Epidermal melanocyte (primary cell): Measurements from ENCODE around the gene USP49.
A peak's percentile ranks its signal among the peaks of the same experiment; 100 is the strongest.

ENCODE experiments used
- DNase-seq: peaks from one replicate; pipeline ENCODE4 v3.0.0; 2011; ENCODE audit warnings: low spot score; ENCODE audit not compliant: insufficient read length

The USP49 gene

GRCh38 chr6:41877051-41877680, 18.0 kb downstream of the USP49 start:
- DNase-seq, result no peak

- no peak for DNase-seq
Measured at GRCh38 chr6:41874741-41875140, 20.4 kb downstream of the USP49 start.

GRCh38 chr6:41872147-41872546, 23.0 kb downstream of the USP49 start:
- DNase-seq, result no peak

GRCh38 chr6:41871691-41872090, 23.5 kb downstream of the USP49 start:
- DNase-seq, result no peak

DNA sequence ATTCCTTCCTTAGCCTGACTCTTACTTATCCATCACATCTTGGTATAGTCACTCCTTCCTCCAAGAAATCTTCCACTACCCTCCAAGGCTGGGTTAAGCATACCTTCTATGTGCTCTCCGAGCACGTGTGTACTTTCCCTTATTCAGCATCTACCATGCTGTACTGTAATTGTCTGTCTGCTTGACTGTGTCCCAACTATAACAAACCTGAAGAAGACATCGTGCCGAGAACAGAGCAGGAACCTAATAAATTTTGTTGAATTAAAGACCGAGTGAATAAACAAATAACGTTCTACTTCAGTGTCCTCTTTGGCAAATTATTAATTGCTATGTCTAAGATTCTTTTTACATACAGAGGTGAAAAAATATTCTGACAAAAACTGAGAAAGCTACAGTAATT, 35.8 kb downstream of the USP49 start:
- DNase-seq, result no peak

DNA sequence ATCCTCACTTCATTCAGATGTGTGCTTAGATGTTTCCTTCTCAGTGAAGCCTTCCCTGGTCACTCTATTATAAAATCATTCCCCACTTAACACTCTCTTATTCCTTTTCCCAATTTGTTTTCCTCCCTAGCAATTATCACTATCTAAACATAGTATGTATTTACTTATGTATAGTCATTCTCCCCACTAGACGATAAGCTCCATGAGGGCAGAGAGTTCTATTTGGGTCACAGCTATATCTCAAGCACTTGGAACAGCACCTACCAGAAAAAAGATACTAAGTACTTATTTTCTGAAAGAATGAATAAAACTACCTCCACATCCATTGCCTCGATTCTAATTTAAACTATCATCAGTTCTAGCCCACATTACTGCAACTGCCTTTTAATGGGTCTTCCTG, 36.5 kb downstream of the USP49 start:
- DNase-seq, result no peak

- no peak for DNase-seq
Measured at GRCh38 chr6:41850861-41851260, 44.3 kb downstream of the USP49 start.

GRCh38 chr6:41846666-41847237, 48.4 kb downstream of the USP49 start:
- peak; percentile 79 for DNase-seq

DNA sequence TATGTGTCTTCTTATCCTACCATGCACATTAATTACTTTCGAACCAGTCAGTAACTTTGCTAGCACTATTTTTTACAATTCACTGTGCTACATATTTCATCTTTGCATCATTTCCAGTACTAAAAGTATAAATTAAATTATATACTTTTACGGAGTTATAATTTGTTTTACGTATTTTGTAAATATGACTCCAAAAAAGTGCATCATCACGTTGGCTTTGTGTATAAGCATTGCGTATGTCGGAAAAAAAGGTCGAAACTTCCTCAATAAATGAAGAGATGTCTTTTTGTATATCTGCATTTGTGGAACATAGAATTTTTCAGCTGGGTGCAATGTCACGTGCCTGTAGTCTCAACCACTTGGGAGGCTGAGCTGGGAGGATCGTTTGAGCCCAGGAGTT, 52.0 kb downstream of the USP49 start:
- DNase-seq, result no peak

- no peak for DNase-seq
Measured at GRCh38 chr6:41840326-41840725, 54.8 kb downstream of the USP49 start.

DNA sequence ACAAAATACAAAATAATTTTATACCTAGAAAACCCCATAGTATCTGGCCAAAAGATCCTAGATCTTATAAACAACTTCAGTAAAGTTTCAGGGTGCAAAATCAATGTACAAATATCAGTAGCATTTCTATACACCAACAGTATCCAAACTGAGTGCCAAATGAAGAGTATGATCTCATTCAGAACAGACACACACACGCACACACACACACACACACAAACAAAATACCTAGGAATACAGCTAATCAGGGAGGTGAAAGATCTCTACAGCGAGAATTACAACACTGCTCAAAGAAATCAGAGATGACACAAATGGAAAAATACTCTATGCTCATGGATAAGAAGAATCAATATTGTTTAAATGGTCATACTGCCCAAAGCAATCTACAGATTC, 58.5 kb downstream of the USP49 start:
- no peak for DNase-seq

DNA sequence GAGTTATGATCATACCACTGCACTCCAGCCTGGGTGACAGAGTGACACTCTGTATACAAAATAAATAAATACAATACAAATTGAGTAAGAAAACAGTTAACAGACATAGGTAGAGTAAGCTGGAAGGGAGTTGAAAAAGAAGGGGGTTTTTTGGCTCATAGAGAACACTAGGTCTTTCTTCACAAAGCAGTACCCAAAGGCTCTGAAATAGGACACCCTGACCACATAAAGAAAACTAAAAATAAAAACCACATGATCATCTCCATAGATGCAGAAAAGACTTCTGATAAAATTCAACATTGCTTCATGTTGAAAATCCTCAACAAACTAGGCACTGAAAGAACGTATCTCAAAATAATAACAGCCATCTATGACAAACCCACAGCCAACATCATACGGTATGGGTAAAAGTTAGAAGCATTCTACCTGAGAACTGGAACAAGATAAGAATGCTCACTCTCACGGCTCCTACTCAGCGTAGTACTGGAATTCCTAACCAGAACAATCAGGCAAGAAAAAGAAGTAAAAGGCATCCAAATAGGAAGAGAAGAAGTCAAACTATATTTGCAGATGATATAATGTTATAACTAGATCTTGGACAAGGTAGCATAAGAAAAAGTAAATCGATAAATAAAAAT, 59.0 kb downstream of the USP49 start:
- peak; percentile 33 for DNase-seq

- DNase-seq, result no peak
Measured at GRCh38 chr6:41832263-41832662, 62.9 kb downstream of the USP49 start.

GRCh38 chr6:41826343-41827022, 68.7 kb downstream of the USP49 start:
- no peak for DNase-seq

GRCh38 chr6:41824571-41825569, 70.3 kb downstream of the USP49 start:
- DNase-seq, result no peak

- DNase-seq, result no peak
Measured at GRCh38 chr6:41823178-41823577, 72.0 kb downstream of the USP49 start.

DNA sequence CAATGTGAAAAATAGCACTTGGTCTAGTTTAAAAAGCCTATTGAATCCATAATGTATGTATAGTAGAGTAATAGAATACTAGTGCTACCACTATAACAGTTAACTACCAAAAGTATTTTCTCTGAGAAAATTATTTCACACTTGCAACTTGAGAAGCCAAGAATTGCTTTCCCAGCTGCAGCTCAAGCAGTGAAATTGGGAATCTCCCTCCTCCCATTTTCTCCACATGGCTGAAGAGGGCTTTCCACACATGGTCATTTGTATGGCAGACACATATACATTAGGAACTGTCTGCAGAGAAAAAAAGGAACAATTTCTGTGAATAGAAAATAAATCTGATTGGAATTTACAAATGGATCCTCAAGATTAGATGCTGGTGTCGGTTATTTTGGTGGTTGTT, 73.2 kb downstream of the USP49 start:
- no peak for DNase-seq

GRCh38 chr6:41821266-41821665, 73.9 kb downstream of the USP49 start:
- DNase-seq, result no peak

- DNase-seq, result no peak
Measured at GRCh38 chr6:41818271-41819054, 76.7 kb downstream of the USP49 start.

- no peak for DNase-seq
Measured at GRCh38 chr6:41815587-41815986, 79.6 kb downstream of the USP49 start.
